Measurements from ENCODE around the gene LAMC3. TPM values are rescaled to one million over a fixed set of nuclear protein-coding genes. Genes with fewer than 3 reads are reported as not detected.

LAMC3 gene
- total RNA-seq, 1 donor from 2014 or later: not detected

GRCh38 chr9:131120620-131121228 lies 111.8 kb downstream of the LAMC3 start:
- Mint-ChIP-seq H3K4me1 (ENCODE audit: low read depth) (peaks cover 5% of the 10 kb centered on the region), H3K36me3 (ENCODE audit: low read depth) (no peaks in the 10 kb centered on the region), H3K9me3 (no peaks in the 10 kb centered on the region), H3K27me3 (ENCODE audit: low read depth) (peaks cover 3% of the 10 kb centered on the region), H3K4me3 (ENCODE audit: low read depth) (no peak overlapping the region), H3K27ac (no peak overlapping the region)
- no peak for DNase-seq (ENCODE audit: low spot score)
- intact Hi-C loops (cut with micrococcal nuclease): no loop called here

GRCh38 chr9:131121346-131121745 lies 112.4 kb downstream of the LAMC3 start:
- Mint-ChIP-seq H3K4me1 (ENCODE audit: low read depth) (peaks cover 9% of the 10 kb centered on the region), H3K4me3 (ENCODE audit: low read depth) (no peak overlapping the region), H3K27ac (no peak overlapping the region), H3K9me3 (no peaks in the 10 kb centered on the region), H3K27me3 (ENCODE audit: low read depth) (peaks cover 3% of the 10 kb centered on the region), H3K36me3 (ENCODE audit: low read depth) (peaks cover 5% of the 10 kb centered on the region)
- intact Hi-C loops (cut with micrococcal nuclease): no loop called here
- no peak for DNase-seq (ENCODE audit: low spot score)

- Mint-ChIP-seq H3K36me3 (ENCODE audit: low read depth) (peaks cover 5% of the 10 kb centered on the region), H3K4me1 (ENCODE audit: low read depth) (peaks cover 9% of the 10 kb centered on the region), H3K27me3 (ENCODE audit: low read depth) (peaks cover 3% of the 10 kb centered on the region), H3K9me3 (no peaks in the 10 kb centered on the region), H3K27ac (no peak overlapping the region), H3K4me3 (ENCODE audit: low read depth) (no peak overlapping the region)
- no peak for DNase-seq (ENCODE audit: low spot score)
- intact Hi-C loops (cut with micrococcal nuclease): no loop called here
Observed at GRCh38 chr9:131122158-131122557, 113.2 kb downstream of the LAMC3 start.

- no peak for DNase-seq (ENCODE audit: low spot score)
- H3K4me1 Mint-ChIP-seq (ENCODE audit: low read depth): peaks cover 16% of the 10 kb centered on the region
- H3K4me3 Mint-ChIP-seq (ENCODE audit: low read depth): peak overlapping the region; percentile 98
- no peaks in the 10 kb centered on the region for H3K9me3 Mint-ChIP-seq
- H3K36me3 Mint-ChIP-seq (ENCODE audit: low read depth): peaks cover 33% of the 10 kb centered on the region
- intact Hi-C loops (cut with micrococcal nuclease): loop anchor here (5.0 kb wide), 1 partner anchor 152 kb away; the partner anchor contains the start of gene FAM78A
- no peaks in the 10 kb centered on the region for H3K27me3 Mint-ChIP-seq (ENCODE audit: low read depth)
- H3K27ac Mint-ChIP-seq: peak overlapping the region; percentile 94
Observed at GRCh38 chr9:131125038-131125287, 116.0 kb downstream of the LAMC3 start.

- peaks cover 37% of the 10 kb centered on the region for H3K36me3 Mint-ChIP-seq (ENCODE audit: low read depth)
- peak; percentile 99 for DNase-seq (ENCODE audit: low spot score)
- no peaks in the 10 kb centered on the region for H3K27me3 Mint-ChIP-seq (ENCODE audit: low read depth)
- H3K27ac Mint-ChIP-seq: peak within 1 kb of the TSS; percentile 94
- H3K4me3 Mint-ChIP-seq (ENCODE audit: low read depth): peak within 1 kb of the TSS; percentile 98
- intact Hi-C loops (cut with micrococcal nuclease): loop anchor here (5.0 kb wide), 1 partner anchor 152 kb away; the partner anchor contains the start of gene FAM78A
- H3K4me1 Mint-ChIP-seq (ENCODE audit: low read depth): peaks cover 16% of the 10 kb centered on the region
- H3K9me3 Mint-ChIP-seq: no peaks in the 10 kb centered on the region
Observed at GRCh38 chr9:131125288-131126058, 116.5 kb downstream of the LAMC3 start, which contains the start of gene NUP214. TSS of gene NUP214 (plus strand) at chr9:131125586. CDS start at chr9:131125705, 119 bp downstream.

- DNase-seq (ENCODE audit: low spot score): no peak
- peaks cover 16% of the 10 kb centered on the region for H3K4me1 Mint-ChIP-seq (ENCODE audit: low read depth)
- H3K27me3 Mint-ChIP-seq (ENCODE audit: low read depth): no peaks in the 10 kb centered on the region
- H3K9me3 Mint-ChIP-seq: no peaks in the 10 kb centered on the region
- peaks cover 42% of the 10 kb centered on the region for H3K36me3 Mint-ChIP-seq (ENCODE audit: low read depth)
- H3K27ac Mint-ChIP-seq: peak overlapping the region; percentile 94
- intact Hi-C loops (cut with micrococcal nuclease): loop anchor here (5.0 kb wide), 1 partner anchor 151 kb away; the partner anchor contains the start of gene FAM78A
- peak overlapping the region; percentile 98 for H3K4me3 Mint-ChIP-seq (ENCODE audit: low read depth)
Observed at GRCh38 chr9:131126059-131126426, 117.1 kb downstream of the LAMC3 start.

- Mint-ChIP-seq H3K27me3 (ENCODE audit: low read depth) (no peaks in the 10 kb centered on the region), H3K27ac (no peak overlapping the region), H3K9me3 (no peaks in the 10 kb centered on the region), H3K36me3 (ENCODE audit: low read depth) (peaks cover 64% of the 10 kb centered on the region), H3K4me3 (ENCODE audit: low read depth) (no peak overlapping the region), H3K4me1 (ENCODE audit: low read depth) (peaks cover 16% of the 10 kb centered on the region)
- intact Hi-C loops (cut with micrococcal nuclease): loop anchor here (5.0 kb wide), 1 partner anchor 148 kb away; the partner anchor contains the start of gene FAM78A
- DNase-seq (ENCODE audit: low spot score): no peak
Observed at GRCh38 chr9:131129183-131129582, 120.2 kb downstream of the LAMC3 start.

GRCh38 chr9:131138676-131139075 lies 129.7 kb downstream of the LAMC3 start:
- Mint-ChIP-seq H3K27ac (no peak overlapping the region), H3K36me3 (ENCODE audit: low read depth) (peaks cover 70% of the 10 kb centered on the region), H3K4me3 (ENCODE audit: low read depth) (no peak overlapping the region), H3K9me3 (no peaks in the 10 kb centered on the region), H3K27me3 (ENCODE audit: low read depth) (no peaks in the 10 kb centered on the region), H3K4me1 (ENCODE audit: low read depth) (peaks cover under 1% of the 10 kb centered on the region)
- intact Hi-C loops (cut with micrococcal nuclease): no loop called here
- DNase-seq (ENCODE audit: low spot score): no peak

GRCh38 chr9:131140112-131140511 lies 131.1 kb downstream of the LAMC3 start:
- Mint-ChIP-seq H3K36me3 (ENCODE audit: low read depth) (peaks cover 71% of the 10 kb centered on the region), H3K4me3 (ENCODE audit: low read depth) (no peak overlapping the region), H3K27ac (no peak overlapping the region), H3K9me3 (no peaks in the 10 kb centered on the region), H3K4me1 (ENCODE audit: low read depth) (peaks cover 2% of the 10 kb centered on the region), H3K27me3 (ENCODE audit: low read depth) (no peaks in the 10 kb centered on the region)
- intact Hi-C loops (cut with micrococcal nuclease): no loop called here
- DNase-seq (ENCODE audit: low spot score): no peak

GRCh38 chr9:131140550-131140949 lies 131.6 kb downstream of the LAMC3 start:
- Mint-ChIP-seq H3K27ac (no peak overlapping the region), H3K4me3 (ENCODE audit: low read depth) (no peak overlapping the region), H3K9me3 (no peaks in the 10 kb centered on the region), H3K36me3 (ENCODE audit: low read depth) (peaks cover 73% of the 10 kb centered on the region), H3K4me1 (ENCODE audit: low read depth) (peaks cover 2% of the 10 kb centered on the region), H3K27me3 (ENCODE audit: low read depth) (no peaks in the 10 kb centered on the region)
- intact Hi-C loops (cut with micrococcal nuclease): no loop called here
- DNase-seq (ENCODE audit: low spot score): no peak

- peaks cover 2% of the 10 kb centered on the region for H3K4me1 Mint-ChIP-seq (ENCODE audit: low read depth)
- H3K27me3 Mint-ChIP-seq (ENCODE audit: low read depth): no peaks in the 10 kb centered on the region
- H3K36me3 Mint-ChIP-seq (ENCODE audit: low read depth): peaks cover 77% of the 10 kb centered on the region
- no peak overlapping the region for H3K4me3 Mint-ChIP-seq (ENCODE audit: low read depth)
- no peaks in the 10 kb centered on the region for H3K9me3 Mint-ChIP-seq
- intact Hi-C loops (cut with micrococcal nuclease): no loop called here
- no peak for DNase-seq (ENCODE audit: low spot score)
- no peak overlapping the region for H3K27ac Mint-ChIP-seq
Observed at GRCh38 chr9:131142160-131142559, 133.2 kb downstream of the LAMC3 start.

All from activated T-helper 2 cell treated with anti-CD3 and anti-CD28 coated beads, Interferon-gamma antibody, Interleukin-2, Interleukin-4, amounts not matched to agents 10 μg/mL and 5 μg/mL and 100 μg/mL, durations not matched to agents 14 hours and 24 hours and 36 hours (primary cell).